NB4 (cell line): ENCODE data around the gene GADD45A.

Experiments used
- CTCF ChIP-seq: IDR thresholded peaks from one replicate; pipeline ENCODE4 v1.5.1; 2012; ENCODE audit warnings: low read depth, low read length
- POLR2A ChIP-seq: IDR thresholded peaks from 2 replicates; pipeline ENCODE4 v1.6.1; 2011; ENCODE audit warnings: mild to moderate bottlenecking; ENCODE audit not compliant: insufficient read length; ENCODE audit errors: extremely low read depth

- TF ChIP-seq POLR2A (no peak), CTCF (no peak)
Observed at GRCh38 chr1:67675800-67676199, 9.2 kb upstream of the GADD45A start.
